Karpas-422 (cell line): ENCODE data around the gene KIF3A. TPM values are rescaled to one million over a fixed set of nuclear protein-coding genes. Genes with fewer than 3 reads are reported as not detected.

Source experiments
- DNase-seq: peaks from one replicate; pipeline ENCODE4 v3.0.0-alpha.2; 2015
- H2AFZ ChIP-seq: fragments of 200-600 bp; sonication (generic); 2 replicates; pipeline ENCODE4 v1.6.1; 2014; ENCODE audit warnings: antibody characterized with exemption, low read length, mixed read lengths
- H3K27ac ChIP-seq: fragments of 200-600 bp; sonication (generic); 2 replicates; pipeline ENCODE4 v1.5.1; 2014; ENCODE audit warnings: mild to moderate bottlenecking, low read length, moderate library complexity
- H3K27me3 ChIP-seq: fragments of 200-600 bp; sonication (generic); 2 replicates; pipeline ENCODE4 v1.6.1; 2014; ENCODE audit warnings: low read length, mixed read lengths
- H3K36me3 ChIP-seq: fragments of 200-600 bp; sonication (generic); 2 replicates; pipeline ENCODE4 v1.6.1; 2014; ENCODE audit warnings: low read length, mixed read lengths; ENCODE audit not compliant: insufficient read depth
- H3K4me1 ChIP-seq: fragments of 200-600 bp; sonication (generic); 2 replicates; pipeline ENCODE4 v1.6.1; 2014; ENCODE audit warnings: mild to moderate bottlenecking, low read length, mixed read lengths
- H3K4me2 ChIP-seq: fragments of 200-600 bp; sonication (generic); 2 replicates; pipeline ENCODE4 v1.6.1; 2014; ENCODE audit warnings: low read length, low read depth, mild to moderate bottlenecking; ENCODE audit not compliant: poor library complexity, severe bottlenecking
- H3K4me3 ChIP-seq: fragments of 200-600 bp; sonication (generic); 2 replicates; pipeline ENCODE4 v1.5.1; 2014; ENCODE audit warnings: mild to moderate bottlenecking, antibody characterized with exemption, low read length, mixed read lengths
- H3K79me2 ChIP-seq: fragments of 200-600 bp; sonication (generic); 2 replicates; pipeline ENCODE4 v1.6.1; 2014; ENCODE audit warnings: mild to moderate bottlenecking, low read length, mixed read lengths
- H3K9ac ChIP-seq: fragments of 200-600 bp; sonication (generic); 2 replicates; pipeline ENCODE4 v1.6.0; 2014; ENCODE audit warnings: low read length
- H3K9me2 ChIP-seq: fragments of 200-600 bp; sonication (generic), shearing (Covaris generic); replicated peaks from 2 replicates; pipeline ENCODE4 v1.6.0; 2014; ENCODE audit warnings: mild to moderate bottlenecking, low read length, moderate library complexity; ENCODE audit not compliant: insufficient read depth
- H3K9me3 ChIP-seq: fragments of 300-700, 200-600 bp; sonication (generic); 2 replicates; pipeline ENCODE4 v1.6.1; 2014; ENCODE audit warnings: low read length, mixed read lengths
- H4K20me1 ChIP-seq: fragments of 200-600 bp; sonication (generic); 2 replicates; pipeline ENCODE4 v1.6.1; 2014; ENCODE audit warnings: mild to moderate bottlenecking, antibody characterized with exemption, low read length, low read depth; ENCODE audit not compliant: insufficient read depth
- total RNA-seq: library from RNA; depleted of rRNA; stranded (reverse); fragments of >200 nt; shearing (Covaris generic); gene quantifications from 2 replicates; pipeline ENCODE4 v1.2.3, GENCODE V29; 2014; ENCODE audit warnings: low replicate concordance

The KIF3A gene
- total RNA-seq, 1 experiment from 2014 or later, result 23.1 TPM

GRCh38 chr5:132669966-132670882 lies 67.1 kb downstream of the KIF3A start:
- no peaks in the 10 kb centered on the region for H3K27me3 ChIP-seq
- no peaks in the 10 kb centered on the region for H3K79me2 ChIP-seq
- H3K9ac ChIP-seq, result no peak overlapping the region
- no peaks in the 10 kb centered on the region for H3K9me2 ChIP-seq
- no peak overlapping the region for H3K4me2 ChIP-seq
- H3K36me3 ChIP-seq, result no peaks in the 10 kb centered on the region
- no peaks in the 10 kb centered on the region for H4K20me1 ChIP-seq
- H2AFZ ChIP-seq, result no peak overlapping the region
- H3K9me3 ChIP-seq, result no peaks in the 10 kb centered on the region
- no peak overlapping the region for H3K4me3 ChIP-seq
- H3K27ac ChIP-seq, result no peak overlapping the region
- no peak for DNase-seq
- peaks cover 5% of the 10 kb centered on the region for H3K4me1 ChIP-seq

GRCh38 chr5:132669455-132669820 lies 67.9 kb downstream of the KIF3A start:
- Histone ChIP-seq H3K36me3 (no peaks in the 10 kb centered on the region), H3K4me1 (peaks cover 5% of the 10 kb centered on the region), H3K27ac (no peak overlapping the region), H3K27me3 (no peaks in the 10 kb centered on the region), H3K4me3 (no peak overlapping the region), H3K9ac (no peak overlapping the region), H3K9me3 (no peaks in the 10 kb centered on the region), H2AFZ (no peak overlapping the region), H3K4me2 (no peak overlapping the region), H3K9me2 (no peaks in the 10 kb centered on the region), H3K79me2 (no peaks in the 10 kb centered on the region), H4K20me1 (no peaks in the 10 kb centered on the region)
- no peak for DNase-seq

- no peaks in the 10 kb centered on the region for H3K79me2 ChIP-seq
- no peak overlapping the region for H2AFZ ChIP-seq
- H3K9me3 ChIP-seq, result no peaks in the 10 kb centered on the region
- H3K4me2 ChIP-seq, result no peak overlapping the region
- H3K4me3 ChIP-seq, result no peak overlapping the region
- H3K4me1 ChIP-seq, result peaks cover 5% of the 10 kb centered on the region
- no peak for DNase-seq
- no peaks in the 10 kb centered on the region for H3K9me2 ChIP-seq
- no peaks in the 10 kb centered on the region for H3K27me3 ChIP-seq
- H3K27ac ChIP-seq, result no peak overlapping the region
- no peaks in the 10 kb centered on the region for H3K36me3 ChIP-seq
- no peak overlapping the region for H3K9ac ChIP-seq
- H4K20me1 ChIP-seq, result no peaks in the 10 kb centered on the region
These were observed 68.5 kb downstream of the KIF3A start for GRCh38 chr5:132668706-132669454.

GRCh38 chr5:132667761-132668705 lies 69.3 kb downstream of the KIF3A start:
- no peaks in the 10 kb centered on the region for H3K27me3 ChIP-seq
- peaks cover 8% of the 10 kb centered on the region for H3K4me1 ChIP-seq
- no peak overlapping the region for H3K27ac ChIP-seq
- H3K9ac ChIP-seq, result no peak overlapping the region
- H3K79me2 ChIP-seq, result no peaks in the 10 kb centered on the region
- no peak for DNase-seq
- no peaks in the 10 kb centered on the region for H3K36me3 ChIP-seq
- H3K9me2 ChIP-seq, result no peaks in the 10 kb centered on the region
- H3K4me3 ChIP-seq, result no peak overlapping the region
- no peaks in the 10 kb centered on the region for H3K9me3 ChIP-seq
- no peak overlapping the region for H3K4me2 ChIP-seq
- H4K20me1 ChIP-seq, result no peaks in the 10 kb centered on the region
- H2AFZ ChIP-seq, result no peak overlapping the region

- Histone ChIP-seq H2AFZ (no peak overlapping the region), H3K4me2 (no peak overlapping the region), H3K4me3 (no peak overlapping the region), H3K79me2 (no peaks in the 10 kb centered on the region), H3K36me3 (no peaks in the 10 kb centered on the region), H3K27me3 (no peaks in the 10 kb centered on the region), H4K20me1 (no peaks in the 10 kb centered on the region), H3K9ac (no peak overlapping the region), H3K27ac (no peak overlapping the region), H3K4me1 (peaks cover 15% of the 10 kb centered on the region), H3K9me2 (no peaks in the 10 kb centered on the region), H3K9me3 (no peaks in the 10 kb centered on the region)
- no peak for DNase-seq
These were observed 70.0 kb downstream of the KIF3A start for GRCh38 chr5:132667309-132667708.

GRCh38 chr5:132666310-132667123 lies 70.8 kb downstream of the KIF3A start:
- H3K79me2 ChIP-seq, result no peaks in the 10 kb centered on the region
- no peak overlapping the region for H3K27ac ChIP-seq
- no peak overlapping the region for H3K9ac ChIP-seq
- no peak overlapping the region for H3K4me2 ChIP-seq
- no peaks in the 10 kb centered on the region for H3K36me3 ChIP-seq
- H3K27me3 ChIP-seq, result no peaks in the 10 kb centered on the region
- no peak overlapping the region for H2AFZ ChIP-seq
- no peaks in the 10 kb centered on the region for H3K9me3 ChIP-seq
- no peak overlapping the region for H3K4me3 ChIP-seq
- no peaks in the 10 kb centered on the region for H3K9me2 ChIP-seq
- no peaks in the 10 kb centered on the region for H4K20me1 ChIP-seq
- no peak for DNase-seq
- peaks cover 23% of the 10 kb centered on the region for H3K4me1 ChIP-seq

GRCh38 chr5:132665574-132666080 lies 71.7 kb downstream of the KIF3A start:
- Histone ChIP-seq H3K9me2 (no peaks in the 10 kb centered on the region), H3K79me2 (no peaks in the 10 kb centered on the region), H4K20me1 (no peaks in the 10 kb centered on the region), H3K9me3 (no peaks in the 10 kb centered on the region), H3K9ac (no peak overlapping the region), H3K4me1 (peaks cover 31% of the 10 kb centered on the region), H3K27me3 (no peaks in the 10 kb centered on the region), H2AFZ (no peak overlapping the region), H3K27ac (no peak overlapping the region), H3K4me2 (no peak overlapping the region), H3K36me3 (no peaks in the 10 kb centered on the region), H3K4me3 (no peak overlapping the region)
- DNase-seq, result no peak
